GM12874 (cell line): ENCODE data around the gene BTBD17.

ENCODE experiments used
- TF ChIP-seq, protein P1 (sequence below): IDR thresholded peaks from 2 replicates; pipeline ENCODE4 v1.5.1; 2011; ENCODE audit warnings: low read depth, mild to moderate bottlenecking, control low read depth, low read length, moderate library complexity; ENCODE audit not compliant: insufficient read depth

The BTBD17 gene

DNA sequence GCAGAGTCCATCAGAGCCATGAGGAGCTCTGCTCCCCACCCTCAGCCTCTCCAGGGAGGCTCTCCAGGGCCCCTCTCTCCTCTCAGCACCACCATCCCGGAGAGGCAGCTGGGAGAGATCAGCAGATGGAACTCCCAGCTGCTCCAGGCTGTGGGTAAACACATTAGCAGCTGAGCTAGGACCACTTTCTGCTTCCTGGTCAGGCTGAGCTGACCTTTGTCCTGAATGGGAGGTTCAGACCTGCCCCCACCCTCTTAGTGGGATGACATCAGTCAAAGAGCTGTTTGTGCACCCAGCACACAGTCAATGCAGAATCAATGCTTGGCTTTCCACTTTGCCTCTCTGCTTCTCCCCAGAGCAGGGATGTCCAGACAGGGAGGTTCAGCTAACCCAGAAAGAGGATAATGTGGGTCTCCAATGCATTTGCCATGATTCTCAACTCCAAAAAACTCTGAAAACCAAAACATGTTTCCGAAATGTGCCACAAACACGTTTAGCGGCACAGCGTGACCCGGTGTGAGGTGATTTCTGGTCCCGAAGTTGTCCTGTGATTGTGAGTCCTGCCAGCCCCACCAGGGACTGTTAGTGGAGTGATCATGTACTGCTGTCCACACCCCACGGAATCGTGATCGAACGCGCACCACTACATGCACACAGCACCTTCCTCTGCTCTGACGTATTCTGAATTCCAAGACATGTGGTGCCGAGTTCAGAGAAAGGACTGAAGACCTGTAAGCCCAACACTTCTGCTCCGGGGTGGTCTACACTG lies 12.4 kb upstream of the BTBD17 start:
- TF ChIP-seq, protein P1, sequence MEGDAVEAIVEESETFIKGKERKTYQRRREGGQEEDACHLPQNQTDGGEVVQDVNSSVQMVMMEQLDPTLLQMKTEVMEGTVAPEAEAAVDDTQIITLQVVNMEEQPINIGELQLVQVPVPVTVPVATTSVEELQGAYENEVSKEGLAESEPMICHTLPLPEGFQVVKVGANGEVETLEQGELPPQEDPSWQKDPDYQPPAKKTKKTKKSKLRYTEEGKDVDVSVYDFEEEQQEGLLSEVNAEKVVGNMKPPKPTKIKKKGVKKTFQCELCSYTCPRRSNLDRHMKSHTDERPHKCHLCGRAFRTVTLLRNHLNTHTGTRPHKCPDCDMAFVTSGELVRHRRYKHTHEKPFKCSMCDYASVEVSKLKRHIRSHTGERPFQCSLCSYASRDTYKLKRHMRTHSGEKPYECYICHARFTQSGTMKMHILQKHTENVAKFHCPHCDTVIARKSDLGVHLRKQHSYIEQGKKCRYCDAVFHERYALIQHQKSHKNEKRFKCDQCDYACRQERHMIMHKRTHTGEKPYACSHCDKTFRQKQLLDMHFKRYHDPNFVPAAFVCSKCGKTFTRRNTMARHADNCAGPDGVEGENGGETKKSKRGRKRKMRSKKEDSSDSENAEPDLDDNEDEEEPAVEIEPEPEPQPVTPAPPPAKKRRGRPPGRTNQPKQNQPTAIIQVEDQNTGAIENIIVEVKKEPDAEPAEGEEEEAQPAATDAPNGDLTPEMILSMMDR = no peak

GRCh38 chr17:74372426-74372825 lies 10.8 kb upstream of the BTBD17 start:
- TF ChIP-seq, protein P1 = no peak

DNA sequence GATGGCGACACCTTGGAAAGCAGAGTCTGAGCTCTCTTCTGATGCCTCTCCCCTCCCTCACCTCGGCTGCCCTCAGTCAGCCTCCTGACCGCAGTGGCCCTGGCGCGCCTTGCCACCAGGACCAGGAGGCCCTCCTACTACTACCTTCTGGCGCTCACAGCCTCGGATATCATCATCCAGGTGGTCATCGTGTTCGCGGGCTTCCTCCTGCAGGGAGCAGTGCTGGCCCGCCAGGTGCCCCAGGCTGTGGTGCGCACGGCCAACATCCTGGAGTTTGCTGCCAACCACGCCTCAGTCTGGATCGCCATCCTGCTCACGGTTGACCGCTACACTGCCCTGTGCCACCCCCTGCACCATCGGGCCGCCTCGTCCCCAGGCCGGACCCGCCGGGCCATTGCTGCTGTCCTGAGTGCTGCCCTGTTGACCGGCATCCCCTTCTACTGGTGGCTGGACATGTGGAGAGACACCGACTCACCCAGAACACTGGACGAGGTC lies 10.0 kb upstream of the BTBD17 start:
- TF ChIP-seq, protein P1 = no peak

DNA sequence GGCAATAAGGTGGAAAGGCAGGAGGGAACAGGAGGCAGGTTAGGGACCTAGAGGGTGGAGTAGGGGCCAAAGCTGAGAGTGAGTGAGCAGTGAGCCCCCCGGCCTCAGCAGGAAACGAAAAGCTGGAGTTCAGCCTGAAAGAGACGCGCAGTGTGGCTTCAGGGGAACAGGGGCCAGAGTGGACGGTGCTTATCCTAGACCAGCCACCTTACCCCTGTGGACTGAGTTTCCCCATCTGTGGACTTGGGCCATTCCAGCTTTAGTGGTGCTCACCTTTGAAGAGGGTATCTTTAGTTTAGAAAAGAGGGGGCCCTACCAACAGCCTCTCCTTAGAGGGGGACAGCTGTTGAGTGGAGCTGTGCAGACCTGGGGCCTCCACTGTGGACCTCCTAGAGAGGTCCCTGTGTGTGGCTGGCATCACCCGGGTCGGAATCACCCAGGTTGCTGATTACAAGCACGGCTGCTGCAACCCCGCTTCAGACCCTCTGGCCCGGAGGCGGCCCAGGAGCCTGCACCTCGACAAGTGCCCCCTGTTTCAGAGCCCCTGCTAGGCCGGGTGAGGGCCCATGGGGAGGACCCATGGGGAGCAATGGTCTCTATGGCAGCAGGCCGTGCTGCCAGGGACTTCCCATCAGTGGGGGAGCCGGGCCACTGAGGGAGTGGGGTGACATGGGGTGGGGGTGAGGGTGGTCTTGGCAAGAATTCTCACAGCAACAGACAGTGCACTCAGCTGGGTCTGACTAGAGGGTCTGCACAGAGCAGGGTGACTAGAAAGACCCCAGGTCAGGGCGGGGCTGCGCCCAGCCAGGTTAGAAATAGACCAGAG lies 8.2 kb upstream of the BTBD17 start:
- TF ChIP-seq, protein P1 = no peak

- TF ChIP-seq, protein P1 = no peak
Observed at GRCh38 chr17:74369221-74369620, 7.6 kb upstream of the BTBD17 start.

DNA sequence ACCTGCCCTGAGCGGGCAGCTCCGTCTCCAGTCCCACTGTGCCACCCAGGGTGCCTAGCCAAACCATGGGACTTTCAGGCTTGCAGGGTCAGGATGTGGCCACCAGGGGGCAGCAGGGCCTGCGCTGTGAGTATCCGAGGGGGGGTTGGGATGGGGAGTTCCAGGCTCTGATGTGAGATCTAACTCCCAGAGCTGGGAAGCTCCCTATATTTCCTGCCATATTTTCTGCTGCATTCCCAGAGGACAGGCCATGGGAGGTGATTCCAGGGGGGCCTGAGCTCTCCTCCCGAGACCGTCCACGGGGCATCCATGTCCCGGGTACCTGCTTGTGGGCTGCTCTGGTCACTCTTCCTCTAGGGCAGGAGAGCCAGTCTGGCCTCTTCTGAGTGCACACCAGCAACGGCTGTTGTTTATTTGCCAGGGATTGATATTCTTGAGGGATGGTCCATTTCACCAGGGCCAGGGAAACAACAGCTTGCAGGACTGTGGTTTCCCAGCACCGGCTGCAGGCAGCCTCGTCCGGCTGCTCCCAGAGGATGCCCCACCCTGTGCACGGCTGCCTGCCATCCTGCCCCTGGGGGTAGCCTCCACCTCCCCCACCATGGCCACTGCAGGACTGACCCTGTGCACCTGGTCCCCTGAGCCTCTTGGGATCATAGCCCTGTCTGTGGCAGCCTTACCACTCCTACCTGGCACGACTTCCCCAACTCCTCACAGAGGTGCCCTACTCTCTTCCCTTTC lies 6.8 kb upstream of the BTBD17 start:
- TF ChIP-seq, protein P1 = peak; percentile 97

GRCh38 chr17:74367206-74367605 lies 5.5 kb upstream of the BTBD17 start, which contains the start of gene GPR142:
Gene GPR142, plus strand, starts transcription at chr17:74367506. Its CDS starts 2,035 bp downstream, at chr17:74369541.
- TF ChIP-seq, protein P1 = no peak
